Glutamatergic neuron (in vitro differentiated cells): ENCODE data around the gene NT5C3A. TPM values are rescaled to one million over a fixed set of nuclear protein-coding genes. Genes with fewer than 3 reads are reported as not detected.

Source experiments
- DNase-seq: peaks from one replicate; pipeline ENCODE4 v3.0.0; 2022
- H3K27ac Mint-ChIP-seq: one replicate; pipeline ENCODE4 v1.8.0; 2020; ENCODE audit warnings: mild to moderate bottlenecking, mixed read lengths, inconsistent platforms; ENCODE audit not compliant: unreplicated experiment
- H3K27me3 Mint-ChIP-seq: one replicate; pipeline ENCODE4 v1.8.0; 2020; ENCODE audit warnings: mild to moderate bottlenecking, moderate library complexity, mixed read lengths, inconsistent platforms; ENCODE audit not compliant: unreplicated experiment
- H3K36me3 Mint-ChIP-seq: one replicate; pipeline ENCODE4 v1.8.0; 2020; ENCODE audit warnings: mild to moderate bottlenecking, mixed read lengths, inconsistent platforms; ENCODE audit not compliant: unreplicated experiment
- H3K4me1 Mint-ChIP-seq: one replicate; pipeline ENCODE4 v1.8.0; 2020; ENCODE audit warnings: mild to moderate bottlenecking, low read depth, mixed read lengths, inconsistent platforms; ENCODE audit not compliant: unreplicated experiment
- H3K4me3 Mint-ChIP-seq: one replicate; pipeline ENCODE4 v1.8.0; 2020; ENCODE audit warnings: mild to moderate bottlenecking, mixed read lengths, inconsistent platforms; ENCODE audit not compliant: unreplicated experiment
- H3K9me3 Mint-ChIP-seq: one replicate; pipeline ENCODE4 v1.8.0; 2020; ENCODE audit warnings: mild to moderate bottlenecking, moderate library complexity, mixed read lengths, inconsistent platforms; ENCODE audit not compliant: unreplicated experiment
- CTCF ChIP-seq: fragments of 200-600 bp; sonication (generic); IDR thresholded peaks from one replicate; pipeline ENCODE4 v1.5.0; 2021; ENCODE audit not compliant: partially characterized antibody, unreplicated experiment
- total RNA-seq: library from RNA; stranded (reverse); fragmentation: NEBNext Ultra II Directional; extraction: Animal tissue kit (Norgen Biotek cat#: 25700); gene quantifications from one replicate; pipeline ENCODE4 v1.2.1, GENCODE V29; 2021; ENCODE audit not compliant: unreplicated experiment

Gene NT5C3A
- total RNA-seq, 1 donor from 2014 or later = 35.9 TPM

DNA sequence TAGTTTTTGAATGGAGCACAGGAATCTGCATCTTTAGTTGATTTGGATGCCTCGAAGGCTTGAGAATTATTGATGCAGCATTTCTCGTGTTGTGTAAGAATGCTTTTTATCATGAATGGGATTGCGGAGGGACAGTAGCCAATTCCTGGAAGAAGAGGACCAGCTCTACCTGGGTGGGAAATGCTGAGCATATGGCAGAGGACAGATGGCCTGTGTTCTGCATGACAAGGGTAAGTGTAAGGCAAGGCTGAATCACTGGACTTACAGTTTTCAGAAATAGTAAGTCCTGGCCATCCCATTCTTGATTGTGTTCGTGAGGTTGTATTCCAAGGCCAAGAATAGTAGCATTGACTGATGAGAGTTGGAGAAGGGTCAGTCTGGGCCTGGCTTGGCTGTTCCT is 30.7 kb upstream of the NT5C3A start:
- Mint-ChIP-seq H3K4me3 (no peak overlapping the region), H3K9me3 (peaks cover 3% of the 10 kb centered on the region), H3K36me3 (no peaks in the 10 kb centered on the region), H3K4me1 (no peaks in the 10 kb centered on the region), H3K27me3 (no peaks in the 10 kb centered on the region), H3K27ac (peak overlapping the region; percentile 44)
- no peak for DNase-seq
- TF ChIP-seq CTCF = no peak

DNA sequence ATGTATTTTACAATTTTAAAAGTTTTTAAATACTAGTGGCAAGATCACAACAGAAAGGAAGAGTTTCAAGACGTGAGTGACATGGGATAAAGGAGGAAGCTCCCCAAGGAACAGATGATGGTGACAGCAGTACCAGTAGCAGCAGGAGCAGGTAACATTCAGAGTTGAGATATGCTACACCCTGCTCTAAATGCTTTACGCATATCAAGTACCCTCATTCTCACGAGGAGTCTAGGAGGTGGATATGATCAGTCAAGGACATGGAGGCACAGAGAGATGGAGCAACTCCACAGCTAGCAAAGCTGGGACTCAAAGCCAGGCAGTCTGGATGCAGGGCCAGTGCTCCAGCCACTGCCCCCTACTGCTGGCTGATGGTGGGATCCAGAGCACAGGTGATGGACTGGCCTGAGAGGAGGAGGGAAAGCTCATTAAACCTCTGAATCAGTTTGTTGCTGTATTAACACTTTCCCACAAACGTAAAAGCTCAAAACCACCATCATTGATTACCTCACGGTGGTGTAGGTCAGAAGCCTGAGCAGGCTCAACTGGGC is 29.1 kb upstream of the NT5C3A start:
- no peak for TF ChIP-seq CTCF

GRCh38 chr7:33091111-33091531 is 28.5 kb upstream of the NT5C3A start:
- no peaks in the 10 kb centered on the region for H3K4me1 Mint-ChIP-seq
- no peak for TF ChIP-seq CTCF
- no peaks in the 10 kb centered on the region for H3K27me3 Mint-ChIP-seq
- H3K27ac Mint-ChIP-seq = no peak overlapping the region
- no peak for DNase-seq
- no peaks in the 10 kb centered on the region for H3K36me3 Mint-ChIP-seq
- peaks cover 3% of the 10 kb centered on the region for H3K9me3 Mint-ChIP-seq
- no peak overlapping the region for H3K4me3 Mint-ChIP-seq

More for the DNA sequence above, 29.1 kb upstream of the NT5C3A start:
- no peak overlapping the region for H3K4me3 Mint-ChIP-seq
- no peak overlapping the region for H3K27ac Mint-ChIP-seq
- H3K9me3 Mint-ChIP-seq = peaks cover 3% of the 10 kb centered on the region
- DNase-seq = no peak
- no peaks in the 10 kb centered on the region for H3K4me1 Mint-ChIP-seq
- no peaks in the 10 kb centered on the region for H3K27me3 Mint-ChIP-seq
- H3K36me3 Mint-ChIP-seq = no peaks in the 10 kb centered on the region

GRCh38 chr7:33089142-33089541 is 26.6 kb upstream of the NT5C3A start:
- TF ChIP-seq CTCF = no peak

GRCh38 chr7:33087858-33088257 is 25.3 kb upstream of the NT5C3A start:
- Mint-ChIP-seq H3K27me3 (no peaks in the 10 kb centered on the region), H3K4me1 (no peaks in the 10 kb centered on the region), H3K9me3 (peaks cover 2% of the 10 kb centered on the region), H3K4me3 (no peak overlapping the region), H3K36me3 (no peaks in the 10 kb centered on the region), H3K27ac (no peak overlapping the region)
- no peak for DNase-seq
- no peak for TF ChIP-seq CTCF

More at GRCh38 chr7:33089142-33089541, 26.6 kb upstream of the NT5C3A start:
- no peak for DNase-seq
- no peaks in the 10 kb centered on the region for H3K4me1 Mint-ChIP-seq
- no peaks in the 10 kb centered on the region for H3K27me3 Mint-ChIP-seq
- peaks cover 3% of the 10 kb centered on the region for H3K9me3 Mint-ChIP-seq
- no peaks in the 10 kb centered on the region for H3K36me3 Mint-ChIP-seq
- H3K4me3 Mint-ChIP-seq = no peak overlapping the region
- no peak overlapping the region for H3K27ac Mint-ChIP-seq
